Activated CD4-positive, alpha-beta T cell treated with anti-CD3 and anti-CD28 coated beads for 4 hours (primary cell): Measurements from ENCODE around the gene MAST4.
"Not testable (repeated sequence)": the region's sequence is repeated elsewhere in the genome, so short reads cannot be mapped to it uniquely, and the experiment has no call there.

Experiments used
- DNase-seq, 2 donors: peaks; one replicate each; pipeline ENCODE4 v3.0.0-alpha.2; 2020

Gene MAST4

DNA sequence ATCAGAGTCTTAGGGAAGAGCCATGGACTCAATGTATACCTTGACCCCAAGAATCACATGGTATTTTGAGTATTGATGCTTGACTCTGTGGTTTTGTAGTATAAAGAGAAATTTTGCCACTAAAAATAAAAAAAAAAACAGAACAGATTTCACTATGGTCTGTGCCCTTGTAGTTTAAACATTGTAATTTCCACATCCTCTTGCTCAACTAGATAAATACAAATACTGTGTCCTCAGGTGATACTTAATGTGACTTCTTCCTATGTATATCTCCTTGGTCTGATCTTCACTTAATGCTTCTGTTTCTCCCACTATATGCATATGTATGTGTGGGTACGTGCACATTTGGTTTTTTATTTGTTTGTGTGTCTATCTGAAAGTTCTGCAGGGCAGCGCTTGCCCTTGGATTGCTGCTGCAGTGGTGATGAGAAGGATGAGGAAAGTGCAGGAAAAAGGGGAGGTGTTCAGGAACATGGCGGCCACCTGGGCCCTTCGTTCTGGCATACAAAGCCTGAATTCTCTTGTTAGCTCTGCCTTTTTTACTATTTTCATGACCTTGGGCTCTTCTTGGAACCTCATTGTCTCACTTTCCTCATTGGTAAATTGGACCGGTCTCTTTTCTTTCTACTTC, 222.2 kb downstream of the MAST4 start:
- DNase-seq: no peak

DNA sequence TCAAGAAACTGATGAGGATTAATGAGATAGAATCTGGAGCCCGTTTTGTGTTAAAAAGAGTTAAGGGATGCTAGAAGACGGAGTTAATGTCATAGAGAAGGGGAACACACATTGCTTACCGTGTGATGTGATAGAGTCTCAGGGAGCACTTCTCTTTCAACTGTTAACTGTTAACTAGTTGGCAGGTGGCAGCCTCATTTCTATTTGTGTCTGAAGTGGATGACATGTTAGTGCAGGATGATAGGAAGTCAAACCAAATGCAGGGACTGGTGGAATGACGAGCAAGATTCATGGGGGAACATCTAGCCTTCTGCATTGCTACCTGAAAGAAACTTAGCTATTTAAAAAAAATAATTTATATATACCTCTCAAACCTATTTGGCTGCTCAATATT, 222.7 kb downstream of the MAST4 start:
- DNase-seq: no peak

DNA sequence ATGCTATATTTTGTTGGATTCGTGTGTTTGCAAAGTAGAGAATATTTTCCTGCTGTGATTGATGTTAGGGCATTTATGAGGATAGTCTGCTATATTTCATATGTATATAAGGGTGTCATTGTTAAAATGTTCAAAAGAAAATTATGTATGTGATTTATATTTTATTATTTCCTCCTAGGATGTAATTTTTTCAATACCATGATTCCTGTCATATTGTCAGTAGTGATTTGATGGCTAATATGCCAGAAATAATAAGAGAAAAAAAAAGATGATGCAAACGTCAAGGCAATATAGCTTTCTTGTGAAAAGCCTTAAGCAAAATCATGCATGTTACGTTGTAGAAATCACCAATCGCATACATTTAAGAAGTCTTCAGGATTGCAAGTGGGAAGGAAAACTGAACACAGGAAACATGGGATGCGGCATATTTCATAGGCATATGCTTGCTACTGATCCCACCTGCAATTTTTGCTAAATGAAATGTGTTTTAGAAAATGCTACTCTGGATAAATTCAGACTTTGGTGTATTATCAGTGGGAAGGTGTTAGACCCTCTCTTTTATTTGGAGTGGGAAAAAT, 224.5 kb downstream of the MAST4 start:
- no peak for DNase-seq

DNA sequence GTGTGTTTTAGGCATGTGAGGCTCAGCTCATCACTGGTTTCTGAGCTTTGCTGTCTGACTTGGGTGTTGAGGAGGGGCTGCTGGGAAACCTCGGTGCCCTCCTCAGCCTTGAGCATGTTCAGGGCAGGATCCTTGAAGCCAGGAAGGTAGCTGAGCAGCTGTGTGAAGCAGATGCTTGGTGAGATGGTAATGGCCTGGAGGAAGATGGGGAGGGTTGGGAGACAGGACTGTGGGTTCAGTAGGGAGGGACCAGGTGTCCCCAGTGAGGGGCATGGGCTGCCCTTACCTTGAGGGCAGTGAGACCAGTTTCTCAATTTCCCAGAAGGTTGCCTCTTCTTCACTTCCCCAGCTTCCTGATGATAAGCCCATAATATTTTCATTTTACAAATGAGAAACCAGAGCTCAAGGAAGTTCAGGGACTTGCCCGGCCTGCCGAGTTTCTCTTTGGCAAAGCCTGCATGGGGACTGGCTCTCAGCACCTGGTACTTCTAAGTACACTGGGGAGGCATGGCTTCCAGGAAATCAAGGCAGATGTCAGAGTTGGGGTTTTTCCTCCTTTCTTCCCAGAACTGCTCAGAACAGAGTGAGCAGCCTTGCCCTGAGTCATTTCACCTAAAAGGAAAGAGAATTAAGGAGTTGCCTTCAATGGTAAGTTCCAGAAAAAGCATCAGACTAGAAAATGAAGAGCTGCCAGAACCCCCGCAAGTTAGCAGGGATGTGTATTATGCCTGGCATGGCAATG, 225.7 kb downstream of the MAST4 start:
- DNase-seq: peak; percentile 34 to 52

DNA sequence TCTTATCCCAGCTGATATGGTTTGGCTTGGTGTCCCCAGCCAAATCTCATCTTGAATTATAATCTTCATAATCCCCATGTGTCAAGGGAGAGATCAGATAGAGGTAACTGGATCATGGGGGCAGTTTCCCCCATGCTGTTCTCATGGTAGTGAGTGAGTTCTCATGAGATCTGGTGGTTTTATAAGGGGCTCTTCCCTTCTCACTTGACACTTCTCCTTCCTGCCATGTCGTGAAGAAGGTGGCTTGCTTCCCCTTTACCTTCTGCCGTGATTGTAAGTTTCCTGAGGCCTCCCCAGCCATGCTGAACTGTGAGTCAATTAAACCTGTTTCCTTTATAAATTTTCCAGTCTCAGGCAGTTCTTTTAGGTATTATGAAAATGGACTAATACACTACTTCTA, 226.7 kb downstream of the MAST4 start:
- not testable (repeated sequence) for DNase-seq

DNA sequence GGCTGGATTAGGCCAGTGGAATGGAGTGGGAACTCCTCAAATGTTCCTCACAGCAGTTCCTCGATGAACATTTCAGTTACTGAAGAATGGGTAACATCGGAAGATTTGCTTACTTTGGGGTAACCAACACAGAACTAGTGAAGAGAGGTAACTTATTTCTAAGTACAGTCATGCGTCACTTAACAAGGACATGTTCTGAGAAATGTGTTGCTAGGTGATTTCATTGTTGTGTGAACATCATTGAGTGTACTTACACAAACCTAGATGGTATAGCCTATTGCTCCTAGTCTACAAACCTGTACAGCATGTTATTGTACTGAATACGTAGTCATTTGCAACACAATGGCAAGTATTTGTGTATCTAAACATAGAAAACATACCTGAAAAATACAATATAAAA, 228.3 kb downstream of the MAST4 start:
- no peak for DNase-seq

DNA sequence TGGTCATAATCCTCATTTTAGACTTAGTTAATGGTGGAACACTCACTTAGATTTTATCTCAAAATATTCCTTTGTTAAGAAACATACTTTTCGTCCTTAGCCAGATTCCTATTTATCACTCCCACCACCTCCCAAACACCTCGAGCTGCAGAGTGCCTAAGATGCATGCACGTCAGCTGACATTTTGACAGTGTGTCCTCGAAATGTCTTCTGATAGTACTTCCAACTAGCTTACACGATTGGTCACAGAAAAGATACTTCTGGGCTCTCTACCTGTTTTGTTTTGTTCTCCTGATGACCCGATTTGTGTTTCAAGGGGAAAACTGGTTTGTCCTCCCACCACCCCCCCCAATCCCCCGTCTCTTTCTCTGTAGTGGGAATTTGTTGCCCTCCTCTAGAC, 230.1 kb downstream of the MAST4 start:
- DNase-seq: no peak

DNA sequence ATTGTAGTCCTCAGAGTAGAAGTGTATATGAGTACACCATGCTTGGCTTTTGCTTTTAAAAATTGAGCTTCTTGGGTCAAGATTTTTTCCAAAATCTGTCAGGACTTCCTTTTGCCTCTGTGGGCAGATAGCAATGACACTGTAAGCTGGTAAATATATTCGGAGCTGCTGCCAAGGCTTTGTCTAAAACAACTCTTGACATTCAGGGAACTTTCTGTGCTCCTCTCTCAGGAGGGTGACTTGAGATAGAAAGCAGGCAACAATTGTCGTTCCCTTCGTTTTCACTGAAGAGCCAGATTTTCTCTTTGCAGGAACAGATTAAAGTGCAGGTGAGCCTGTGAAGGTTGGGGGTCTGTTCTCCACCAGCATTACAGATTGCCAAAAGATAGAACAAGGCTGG, 230.5 kb downstream of the MAST4 start:
- no peak for DNase-seq

DNA sequence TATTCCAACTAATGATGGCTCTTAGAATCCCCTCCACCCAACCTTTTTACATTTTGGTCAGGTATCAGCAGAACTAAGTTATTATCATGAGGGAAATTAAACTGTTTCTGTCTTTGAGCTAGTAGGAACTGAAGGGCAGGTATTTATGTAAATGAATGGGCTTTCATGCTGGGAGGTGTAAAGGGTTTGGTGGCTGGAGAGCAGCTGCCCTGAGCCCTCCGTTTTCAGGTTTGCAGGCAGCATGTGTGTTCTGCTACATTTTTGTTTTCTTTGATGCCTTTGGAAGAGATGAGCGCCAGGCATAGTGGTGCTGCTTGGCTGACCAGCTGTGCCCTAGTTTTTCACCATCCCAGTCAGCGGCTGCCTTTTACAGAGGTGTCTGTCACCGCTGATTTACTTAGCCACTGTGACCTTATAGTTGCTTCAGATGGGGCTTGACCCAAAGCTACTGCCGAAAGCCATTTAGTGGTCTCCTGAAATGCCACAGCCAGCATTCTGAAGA, 231.9 kb downstream of the MAST4 start:
- DNase-seq: no peak

DNA sequence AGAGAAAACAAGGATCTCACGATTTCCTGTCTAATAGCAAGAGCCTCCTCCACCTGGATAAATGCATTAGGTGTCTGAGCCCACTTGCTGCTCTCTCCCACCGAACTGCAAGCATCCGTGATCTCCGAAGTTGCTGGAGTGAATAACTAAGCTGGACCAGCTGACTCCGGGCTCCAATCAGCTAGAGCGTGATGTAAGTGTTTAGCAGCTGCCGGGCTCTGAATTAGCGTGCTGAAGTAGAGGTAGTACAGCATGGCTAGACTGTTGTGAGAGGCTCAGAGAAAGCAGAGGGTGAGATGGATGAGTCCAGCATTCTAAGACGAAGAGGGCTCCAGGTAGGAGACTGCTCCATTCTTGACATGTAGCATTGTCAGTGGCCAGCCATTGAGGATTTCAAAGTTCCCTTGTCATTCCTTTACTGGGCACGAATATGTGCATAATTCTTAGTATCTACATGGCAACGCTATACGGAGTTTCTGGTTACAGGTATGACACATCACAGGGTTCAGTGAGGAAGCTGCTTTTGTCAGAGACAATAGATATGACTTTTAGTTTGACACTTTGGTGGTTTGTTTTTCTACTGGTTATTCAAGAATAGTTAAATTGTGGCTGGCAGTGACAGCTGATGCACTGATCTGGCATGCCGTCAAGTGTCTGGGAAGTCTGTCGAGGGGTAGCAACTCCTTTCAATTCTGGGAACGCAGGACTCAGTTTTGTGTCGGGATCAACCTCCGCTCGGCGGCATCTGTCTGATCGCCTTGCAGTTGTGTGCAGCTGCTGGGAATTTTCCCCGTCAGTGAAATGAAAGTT, 232.6 kb downstream of the MAST4 start:
- peak; percentile 40 to 44 for DNase-seq

DNA sequence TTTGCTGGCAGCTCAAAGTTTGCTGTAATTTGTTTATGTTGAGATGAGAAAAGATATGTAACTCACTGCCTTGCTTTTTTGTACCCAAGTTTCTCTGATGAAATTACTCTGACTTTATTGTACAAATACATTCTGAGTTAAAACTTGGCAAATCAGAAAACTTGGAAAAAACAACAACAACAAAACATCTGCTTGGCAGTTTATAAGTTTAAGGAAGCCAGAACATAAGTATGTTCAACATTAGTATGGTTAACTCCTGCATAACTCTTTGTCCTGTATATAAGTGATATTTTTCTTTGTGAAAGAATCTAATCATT, 233.1 kb downstream of the MAST4 start:
- no peak for DNase-seq

DNA sequence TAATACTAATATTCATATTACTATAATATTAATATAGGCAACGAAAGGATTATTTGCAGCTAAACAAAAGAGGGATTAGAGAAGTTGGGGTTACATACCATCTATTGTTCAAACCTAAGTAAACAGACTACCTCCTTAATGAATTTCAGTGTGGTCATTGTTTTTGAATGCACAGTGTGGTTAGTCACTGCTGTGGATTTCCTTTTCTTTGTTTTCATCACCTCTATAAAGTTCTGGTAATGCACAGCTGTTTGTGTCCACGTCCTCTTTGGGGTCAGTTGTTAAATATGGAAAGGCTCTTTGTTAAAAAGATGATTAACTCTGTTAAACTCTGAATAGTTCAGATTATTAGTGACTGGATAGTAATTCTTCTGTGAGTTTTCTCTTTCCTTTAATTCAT, 233.6 kb downstream of the MAST4 start:
- no peak for DNase-seq

DNA sequence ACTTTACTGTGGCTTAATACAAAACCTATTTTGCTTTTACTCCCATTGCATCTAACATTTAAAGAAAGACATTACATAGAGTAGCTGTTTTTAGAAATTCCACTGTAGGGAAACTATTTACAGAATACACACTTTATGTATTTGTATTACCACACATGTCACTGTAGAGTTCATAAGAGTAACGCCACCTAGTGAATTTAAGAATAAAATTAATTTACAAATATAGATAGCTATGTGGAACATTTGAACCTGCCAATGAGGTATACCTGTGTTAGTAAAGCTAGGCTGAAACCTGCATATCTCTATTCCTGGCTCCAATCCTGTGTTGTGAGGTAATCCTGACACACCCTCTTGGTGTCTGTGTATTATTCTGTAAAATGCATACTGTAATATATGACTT, 234.4 kb downstream of the MAST4 start:
- DNase-seq: no peak

DNA sequence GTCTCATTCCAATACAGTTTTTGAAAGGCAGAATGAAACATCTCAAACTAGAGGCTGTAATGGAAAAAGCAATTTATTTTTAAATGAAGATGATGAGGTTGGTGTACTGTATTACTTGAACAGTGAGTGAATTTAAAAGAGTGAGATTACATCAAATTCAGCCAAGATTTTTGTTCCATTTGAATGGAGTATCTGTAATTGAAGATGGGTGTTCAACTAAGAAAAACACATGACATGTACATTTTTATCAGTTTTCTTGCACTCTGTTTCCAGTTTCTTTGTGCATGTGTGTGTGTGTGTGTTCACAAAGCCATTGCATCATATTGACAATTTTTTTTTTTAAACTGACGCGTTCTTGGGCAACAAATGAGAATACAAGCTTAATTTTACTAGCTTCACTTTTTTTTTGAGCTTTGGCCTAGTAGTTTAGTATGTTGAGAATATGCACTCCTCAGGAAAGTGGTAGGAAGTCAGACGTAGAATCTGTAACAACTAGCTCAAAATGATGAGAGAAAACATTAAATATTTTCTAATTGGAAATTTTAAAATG, 243.5 kb downstream of the MAST4 start:
- no peak for DNase-seq

DNA sequence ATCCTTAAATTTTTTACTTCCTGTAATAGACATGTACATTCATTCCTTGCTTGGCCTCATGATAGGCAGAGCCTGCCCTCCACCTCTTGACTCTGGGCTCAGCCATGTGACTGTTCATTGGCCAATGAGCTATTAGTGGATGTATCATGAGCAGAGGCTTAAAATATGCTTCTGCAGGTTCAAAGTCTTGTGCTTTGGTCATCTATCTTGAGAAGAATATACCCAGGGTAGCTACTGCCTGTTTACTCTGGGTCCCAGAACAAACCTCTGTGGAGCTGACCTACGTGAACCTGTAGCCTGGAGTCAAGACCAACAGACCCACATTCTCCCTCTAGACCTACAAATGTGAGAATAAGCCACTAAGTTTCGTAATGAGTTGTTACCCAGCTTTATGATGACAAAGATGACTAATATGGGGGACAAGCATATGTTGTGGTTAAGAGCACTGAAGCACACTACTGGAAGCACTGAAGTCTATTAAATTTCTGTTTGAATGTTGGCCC, 244.4 kb downstream of the MAST4 start:
- no peak for DNase-seq

DNA sequence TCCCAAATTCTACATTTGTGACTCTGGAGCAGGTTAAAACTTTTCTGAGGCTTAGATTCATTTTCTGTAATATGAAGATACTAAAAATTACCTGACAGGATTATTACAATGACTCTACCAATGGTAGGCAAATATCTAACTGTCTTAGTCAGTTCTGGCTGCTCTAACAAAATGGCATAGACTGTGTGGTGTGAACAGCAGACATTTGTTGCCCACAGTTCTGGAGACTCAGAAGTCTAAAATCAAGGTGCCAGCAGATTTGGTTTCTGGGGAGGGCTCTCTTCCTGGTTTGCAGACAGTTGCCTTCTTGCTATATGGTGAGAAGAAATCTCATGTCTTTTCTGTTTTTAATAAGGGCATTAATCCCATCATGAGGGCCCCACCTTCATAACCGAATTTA, 245.1 kb downstream of the MAST4 start:
- DNase-seq: no peak

DNA sequence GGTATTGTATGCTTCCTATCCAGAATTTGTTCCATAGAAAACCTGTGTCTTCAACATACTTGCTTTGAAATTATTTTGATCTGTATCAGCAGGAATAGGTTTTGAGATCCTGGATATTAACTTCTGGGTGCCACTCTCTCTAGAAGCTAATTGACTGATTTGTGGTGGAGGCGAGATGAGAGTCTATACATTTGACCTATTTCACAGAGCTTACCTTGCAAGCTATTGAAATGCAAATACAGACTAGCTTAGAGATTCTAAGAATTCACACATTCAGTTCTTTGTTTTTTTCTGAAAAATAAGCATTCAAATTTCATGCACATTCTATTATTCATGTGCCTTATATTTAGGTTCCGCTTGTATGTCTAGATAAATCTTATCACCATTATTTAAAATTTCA, 246.3 kb downstream of the MAST4 start:
- no peak for DNase-seq

DNA sequence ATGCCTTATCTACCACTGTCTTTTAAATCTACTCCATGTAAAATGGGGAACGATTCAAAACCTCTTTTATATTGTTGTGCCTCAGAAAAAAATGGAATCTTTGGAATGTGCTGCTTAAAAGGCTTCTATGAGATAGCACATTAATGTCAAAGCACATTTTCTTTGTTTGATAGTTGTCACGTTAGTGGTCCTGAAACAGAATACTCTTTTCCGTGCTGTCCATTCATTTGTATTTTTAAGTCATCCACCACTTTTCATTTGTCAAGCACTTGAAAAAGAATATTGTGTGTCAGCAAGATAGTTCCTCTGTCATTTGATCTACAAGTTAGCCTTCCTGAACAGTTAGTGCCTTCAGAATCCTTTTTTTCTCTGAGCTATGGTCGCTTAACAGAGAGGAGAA, 246.9 kb downstream of the MAST4 start:
- no peak for DNase-seq

DNA sequence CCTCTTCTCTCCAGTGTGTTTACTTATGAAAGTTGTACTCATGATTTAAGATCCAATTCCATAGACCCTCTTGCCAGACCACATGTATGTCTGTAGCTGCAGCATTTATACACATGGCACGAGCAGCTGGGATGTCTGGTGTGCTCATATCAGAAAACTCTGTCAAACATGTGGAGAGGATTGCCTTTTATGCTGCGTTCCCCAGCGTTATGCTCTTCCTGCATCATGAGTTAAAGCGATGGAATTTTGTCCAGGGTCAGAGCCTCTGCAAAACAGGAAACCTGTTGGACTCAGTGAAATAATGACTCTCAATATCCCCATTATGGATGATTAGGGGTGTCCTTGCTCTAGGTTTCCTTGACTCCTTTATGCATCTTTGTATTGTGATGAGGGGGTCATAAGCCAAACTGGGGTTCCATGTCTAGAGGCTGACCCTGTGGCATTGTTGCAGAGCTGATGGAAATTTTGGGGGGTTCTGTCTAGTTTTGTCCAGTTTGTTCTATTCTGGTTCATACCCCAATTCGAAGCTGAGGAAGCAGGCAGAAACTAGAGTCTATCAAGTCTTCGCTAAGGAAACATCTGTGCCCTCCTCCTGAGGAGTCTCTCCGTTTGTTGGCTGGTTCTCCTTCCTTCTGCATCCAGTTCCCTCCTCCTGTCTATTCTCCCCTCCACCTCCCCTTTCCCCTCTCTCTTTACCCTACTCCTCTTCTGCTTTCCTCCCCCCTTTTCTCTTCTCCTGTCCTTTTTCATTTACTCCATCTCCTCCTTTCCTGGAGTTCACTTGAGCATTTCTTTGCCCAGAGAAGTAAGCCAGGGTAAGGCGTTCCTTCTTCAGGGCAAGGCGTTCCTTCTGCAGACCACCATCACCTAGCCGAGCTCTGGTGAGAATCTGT, 252.8 kb downstream of the MAST4 start:
- no peak for DNase-seq

DNA sequence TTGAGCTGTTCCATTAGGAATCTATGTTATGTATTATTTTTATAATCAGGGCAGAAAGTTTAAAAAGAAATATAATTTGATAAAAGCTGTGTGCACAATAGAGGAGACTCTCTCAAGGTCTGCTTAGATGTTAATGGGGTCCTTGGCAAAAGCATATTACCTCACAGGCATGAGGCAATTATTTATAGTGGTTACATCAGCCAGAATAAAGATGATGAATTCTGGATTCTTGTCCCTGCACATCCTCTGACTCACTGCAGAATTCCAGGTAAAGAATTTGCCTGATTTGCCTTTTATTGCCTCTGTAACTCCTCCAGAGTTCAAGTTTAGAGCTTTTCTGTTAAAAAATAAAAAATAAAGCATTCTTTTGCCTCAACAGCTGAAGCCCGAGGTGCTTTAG, 253.6 kb downstream of the MAST4 start:
- no peak for DNase-seq

DNA sequence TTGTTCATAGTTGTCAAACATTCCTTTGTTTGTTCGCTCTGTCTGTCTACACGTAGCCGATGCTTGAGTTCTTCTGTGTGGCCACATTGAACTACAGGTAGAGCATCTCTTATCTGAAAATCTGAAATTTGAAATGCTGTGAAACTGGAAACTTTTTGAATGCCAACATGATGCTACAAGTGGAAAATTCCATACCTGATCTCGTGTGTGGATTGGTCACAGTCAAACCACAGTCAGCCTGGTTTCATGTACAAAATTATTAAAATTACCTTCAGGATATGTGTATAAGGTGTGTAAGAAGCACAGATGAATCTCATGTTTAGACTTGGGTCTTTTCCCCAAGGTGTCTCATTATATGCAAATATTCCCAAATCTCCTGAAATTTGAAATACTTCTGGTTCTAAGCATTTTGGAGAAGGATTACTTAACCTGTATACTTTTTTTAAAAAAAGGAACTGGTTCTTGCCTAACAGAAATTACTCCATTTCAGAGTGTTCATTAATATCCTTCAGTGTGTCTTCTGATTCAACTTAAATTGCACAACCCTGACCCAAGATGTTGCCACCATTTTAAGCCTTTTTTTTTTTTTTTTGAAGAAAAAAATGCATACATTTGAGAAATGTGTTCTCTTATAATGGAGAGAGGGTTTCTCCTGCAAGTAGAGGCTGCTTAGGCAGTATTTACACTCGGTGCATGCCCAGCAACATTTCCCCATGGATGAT, 254.3 kb downstream of the MAST4 start:
- no peak for DNase-seq
